Measurements from ENCODE around the gene MAN1A1.

The MAN1A1 gene

DNA sequence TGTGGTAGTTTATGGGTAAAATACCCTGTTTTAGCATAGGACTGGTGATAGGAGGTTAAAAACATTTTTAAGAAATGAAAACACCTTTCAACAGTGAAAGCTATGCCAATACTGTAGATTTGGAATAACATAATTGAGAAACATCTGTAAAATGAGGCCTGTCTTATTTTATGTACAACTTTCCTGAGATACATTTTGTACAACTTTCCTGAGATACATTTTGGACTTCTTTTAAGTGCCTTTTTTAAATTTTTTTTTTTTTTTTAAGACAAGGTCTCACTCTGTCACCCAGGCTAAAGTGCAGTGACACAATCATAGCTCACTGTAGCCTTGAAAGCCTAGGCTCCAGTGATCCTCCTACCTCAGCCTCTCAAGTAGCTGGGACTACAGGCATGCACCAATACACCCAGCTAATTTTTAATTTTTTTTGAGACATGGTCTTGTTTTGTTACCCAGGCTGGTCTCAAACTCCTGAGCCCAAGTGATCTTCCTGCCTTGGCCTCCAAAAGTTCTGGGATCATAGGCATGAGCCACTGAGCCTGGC, 84.6 kb downstream of the MAN1A1 start:
- DNase-seq: no peak

DNA sequence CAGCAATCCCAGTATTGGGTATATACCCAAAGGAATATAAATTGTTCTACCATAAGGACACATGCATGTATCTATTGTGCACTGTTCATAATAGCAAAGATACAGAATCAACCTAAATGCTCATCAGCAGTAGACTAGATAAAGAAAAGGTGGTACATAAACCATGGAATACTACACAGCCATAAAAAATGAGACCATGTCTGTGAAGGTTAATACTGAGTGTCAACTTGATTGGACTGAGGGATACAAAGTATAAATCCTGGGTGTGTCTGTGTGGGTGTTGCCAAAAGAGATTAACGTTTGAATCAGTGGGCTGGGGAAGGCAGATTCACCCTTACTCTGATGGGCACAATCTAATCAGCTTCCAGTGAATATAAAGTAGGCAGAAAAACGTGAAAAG, 86.9 kb downstream of the MAN1A1 start:
- no peak for DNase-seq

DNA sequence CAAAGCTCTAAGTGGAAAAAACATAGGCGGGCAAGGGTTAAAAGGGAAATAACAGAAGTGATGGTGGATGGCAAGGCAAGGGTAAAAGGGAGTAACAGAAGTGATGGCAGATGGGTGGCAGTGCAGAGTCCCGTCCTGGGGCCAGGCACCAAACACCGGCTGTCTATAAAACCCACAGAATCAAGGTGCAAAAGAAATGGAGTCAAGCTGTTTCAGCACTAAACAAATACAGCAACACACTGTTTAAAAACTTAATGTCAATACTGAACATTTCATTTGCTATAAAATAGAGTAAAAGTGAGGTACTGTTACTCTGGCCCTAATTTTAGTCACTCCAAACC, 87.6 kb downstream of the MAN1A1 start:
- DNase-seq: no peak

DNA sequence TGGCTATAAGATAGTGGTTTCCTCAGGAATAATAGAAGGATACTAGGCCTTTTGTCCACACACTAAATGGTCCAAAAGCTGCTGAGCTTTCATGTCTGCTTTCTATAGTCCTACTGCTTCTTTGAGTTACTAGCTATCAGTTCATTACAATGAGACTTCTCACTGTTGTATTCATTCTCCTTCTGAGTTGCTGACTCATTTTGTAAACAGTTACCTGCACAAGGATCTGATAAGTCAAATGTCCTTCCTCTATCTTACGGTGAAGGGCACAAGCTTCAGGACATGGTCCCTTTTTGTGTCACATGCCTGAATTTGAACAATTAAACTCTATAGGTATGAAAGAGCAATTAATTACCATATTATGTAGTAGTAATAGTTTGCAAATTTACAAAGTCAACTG, 90.5 kb downstream of the MAN1A1 start:
- DNase-seq: no peak

DNA sequence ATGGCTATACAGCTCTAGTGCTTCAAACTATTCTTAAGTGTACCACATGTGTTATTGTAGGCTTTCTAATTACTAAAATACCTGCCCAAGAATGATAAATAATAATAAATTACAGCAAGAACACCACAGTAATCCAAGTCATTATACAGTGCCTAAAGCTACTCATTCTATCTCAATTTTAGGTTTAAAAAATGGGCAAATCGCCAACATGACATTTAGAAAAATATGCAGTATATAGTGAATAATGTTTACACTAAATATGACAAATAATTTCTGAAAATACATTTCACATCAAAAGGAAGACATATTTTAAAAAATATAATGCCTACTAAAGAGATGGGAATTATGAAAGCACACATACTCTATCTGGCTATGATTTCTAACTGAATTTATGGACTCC, 91.8 kb downstream of the MAN1A1 start:
- no peak for DNase-seq

DNA sequence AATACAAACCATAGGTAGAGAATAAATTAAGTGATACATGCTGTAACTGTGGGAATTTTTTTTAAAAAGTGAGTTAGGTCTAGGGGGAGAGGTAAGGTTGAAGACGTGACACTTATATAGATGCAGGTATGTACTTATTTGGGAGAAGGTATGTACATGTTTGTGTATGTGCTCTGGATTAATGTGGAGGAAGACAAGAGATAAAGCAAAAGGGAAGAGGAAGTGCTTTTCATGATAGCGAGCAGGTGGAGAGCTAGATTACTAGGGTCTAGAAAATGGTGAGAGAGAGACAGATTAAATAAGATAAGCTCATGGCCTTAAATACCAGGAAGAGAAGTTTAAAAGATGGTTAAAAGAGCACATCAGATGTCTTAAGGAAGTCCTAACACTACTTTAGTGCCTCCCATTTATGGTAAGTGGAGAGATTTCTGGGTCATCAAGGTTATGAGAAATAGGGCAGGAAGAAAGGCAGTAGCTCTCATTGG, 92.5 kb downstream of the MAN1A1 start:
- DNase-seq: no peak

DNA sequence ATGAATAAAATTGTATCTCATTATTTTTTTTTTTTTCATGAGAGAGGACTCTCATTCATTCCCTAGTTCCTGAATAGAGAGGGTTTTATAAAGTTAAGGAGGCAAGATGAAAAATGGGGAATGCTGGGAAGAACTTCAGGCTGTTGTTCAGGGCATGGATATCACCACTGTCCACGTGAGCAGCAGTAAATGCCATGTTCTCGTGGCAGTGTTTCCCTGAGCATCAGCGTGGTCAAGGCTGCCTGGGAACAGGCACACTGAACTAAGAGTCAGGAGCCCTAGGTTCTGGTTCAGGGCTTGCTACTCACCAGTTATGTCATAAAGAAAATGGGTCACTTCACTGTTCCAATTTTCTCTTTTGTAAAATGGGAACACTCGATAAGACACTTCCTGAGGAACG, 93.2 kb downstream of the MAN1A1 start:
- DNase-seq: no peak

DNA sequence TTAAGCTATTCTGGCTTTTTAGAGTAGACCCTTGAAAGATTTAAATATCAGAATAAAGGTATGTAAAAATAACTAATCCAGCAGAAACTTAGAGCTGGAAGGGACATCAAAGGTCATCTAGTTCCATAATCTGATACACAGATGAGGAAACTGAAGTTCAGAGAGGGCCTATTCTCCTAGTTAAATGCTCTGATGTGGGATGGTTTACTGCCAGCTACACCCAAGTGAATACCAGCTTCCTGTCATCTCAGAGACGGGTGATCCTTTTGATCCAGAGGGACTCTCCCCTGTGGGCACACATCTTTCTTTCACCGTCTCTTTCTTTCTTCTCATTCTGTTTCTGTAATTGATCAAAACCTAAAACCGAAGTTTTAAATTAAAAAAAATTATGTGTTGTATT, 94.1 kb downstream of the MAN1A1 start:
- no peak for DNase-seq

DNA sequence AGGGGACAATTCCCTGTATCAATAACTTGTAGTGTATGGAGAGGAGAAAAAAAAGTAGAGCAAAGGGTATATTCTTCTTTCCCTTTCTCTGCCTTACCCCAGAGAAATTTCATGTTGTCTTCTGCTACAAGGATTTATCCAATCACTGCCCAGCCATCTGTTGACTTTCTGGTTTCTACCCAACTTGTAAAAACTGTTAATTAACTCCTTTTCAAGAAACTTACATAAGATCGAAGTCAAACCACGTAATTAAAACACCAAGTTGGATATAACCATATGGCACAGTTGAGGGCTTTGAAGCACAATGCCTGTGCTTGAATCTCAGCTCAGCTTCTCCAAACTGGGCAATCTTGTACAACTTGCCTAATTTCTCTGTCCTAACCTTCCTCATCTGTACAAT, 99.5 kb downstream of the MAN1A1 start:
- no peak for DNase-seq

DNA sequence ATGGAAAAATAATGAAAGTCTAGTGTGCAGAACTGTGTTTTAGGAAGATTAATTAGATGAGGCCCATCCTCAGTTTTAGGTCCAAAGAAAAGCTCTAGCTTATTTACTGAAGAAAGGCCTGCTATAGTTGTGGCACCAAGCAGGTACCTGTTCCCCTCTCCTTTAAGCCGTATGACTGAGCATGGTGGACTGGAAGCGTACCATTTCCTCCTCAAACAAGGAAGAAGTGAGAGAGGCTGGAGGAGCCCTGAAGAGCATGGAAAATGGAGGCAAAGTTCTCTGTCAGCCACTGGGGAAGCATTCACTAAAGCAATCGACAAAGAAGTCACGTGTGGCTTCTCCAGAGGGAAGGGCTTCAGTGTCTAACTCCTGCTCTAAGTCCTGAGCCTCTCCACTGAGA, 100.2 kb downstream of the MAN1A1 start:
- DNase-seq: no peak

DNA sequence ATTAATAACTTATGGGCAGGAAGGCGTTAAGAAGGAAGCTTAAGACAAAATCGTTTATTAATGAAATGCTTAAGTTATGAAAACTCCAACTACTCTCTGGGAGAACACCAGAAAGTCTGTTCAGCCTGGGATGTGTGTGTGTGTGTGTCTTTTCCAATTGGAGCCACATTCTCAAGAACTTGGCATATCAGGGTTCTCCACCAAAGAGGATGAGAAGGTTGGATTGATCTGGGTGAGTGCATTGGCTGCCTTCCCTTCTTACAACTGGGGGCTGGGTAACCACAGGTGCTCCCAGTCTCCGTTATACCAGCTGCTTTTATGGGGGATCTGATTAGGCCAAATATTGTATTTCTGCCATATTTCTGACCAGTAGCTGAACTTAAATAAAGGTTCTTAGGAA, 102.1 kb downstream of the MAN1A1 start:
- DNase-seq: no peak

DNA sequence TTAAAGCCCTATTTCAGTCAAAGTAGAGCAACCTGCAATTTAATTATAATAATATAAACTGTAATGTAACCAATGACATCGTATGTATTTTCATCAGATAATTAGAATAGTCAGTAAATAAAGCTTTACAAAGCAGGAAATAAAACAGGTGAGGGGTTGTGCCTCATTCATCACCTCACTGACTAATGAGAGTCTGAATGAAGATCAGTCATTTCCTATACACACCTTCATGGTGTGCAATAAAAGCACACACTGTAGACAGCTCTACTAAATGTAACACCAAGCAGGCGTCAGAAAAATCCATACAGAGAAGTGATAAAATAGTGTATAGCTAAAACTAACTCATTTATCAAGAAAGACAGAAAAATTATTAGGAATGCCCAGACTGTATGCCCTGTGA, 105.9 kb downstream of the MAN1A1 start:
- no peak for DNase-seq

DNA sequence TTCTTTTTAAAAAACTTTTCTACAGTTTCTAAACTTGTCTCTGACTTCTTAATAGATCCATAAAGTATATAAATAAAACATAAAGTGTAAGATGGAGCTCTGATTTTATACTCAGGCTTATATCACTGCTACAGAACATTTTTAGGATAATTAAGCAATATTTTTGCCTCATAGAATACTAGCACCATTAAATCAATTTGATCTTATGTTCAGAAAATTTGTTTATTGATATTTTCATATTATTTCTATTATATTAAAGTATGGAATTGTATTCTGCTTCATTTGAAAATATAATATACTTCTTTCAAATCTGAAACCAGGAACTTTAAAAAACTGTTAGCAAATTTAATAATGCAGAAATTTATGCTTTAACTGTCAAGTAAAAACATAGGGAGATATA, 106.5 kb downstream of the MAN1A1 start:
- no peak for DNase-seq

DNA sequence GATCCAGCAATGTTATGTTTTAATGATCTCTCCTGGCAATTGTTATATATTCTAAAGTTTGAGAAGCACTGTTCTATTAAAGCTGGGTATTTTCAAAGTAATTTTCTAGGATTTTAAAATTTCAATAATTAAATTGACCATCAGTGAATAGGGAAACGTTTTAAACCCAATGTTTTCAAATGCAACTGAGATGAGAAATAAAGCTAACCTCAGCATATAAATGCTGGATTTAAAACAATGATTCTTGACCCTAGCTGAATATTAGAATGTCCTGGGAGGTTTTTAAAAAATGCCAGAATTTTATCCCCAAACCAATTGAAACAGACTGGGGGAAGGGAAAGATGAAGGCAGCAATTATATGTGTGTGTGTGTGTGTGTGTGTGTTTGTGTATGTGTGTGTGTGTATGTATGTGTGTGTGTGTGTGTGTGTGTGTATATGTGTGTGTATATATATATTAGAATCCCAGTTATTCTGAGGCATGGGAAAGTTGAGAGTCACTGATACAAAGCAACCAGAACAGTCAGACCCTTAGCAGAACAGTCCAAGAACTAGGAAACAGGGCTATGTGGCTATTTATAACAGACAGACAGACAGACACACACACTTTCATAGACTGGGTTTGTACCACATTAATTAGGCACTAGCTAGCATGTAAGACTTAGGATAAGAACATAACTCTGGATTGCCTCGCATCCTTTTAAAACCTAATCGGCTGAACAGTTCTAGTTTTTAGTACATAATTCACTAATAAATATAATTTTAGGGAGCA, 107.8 kb downstream of the MAN1A1 start:
- no peak for DNase-seq

DNA sequence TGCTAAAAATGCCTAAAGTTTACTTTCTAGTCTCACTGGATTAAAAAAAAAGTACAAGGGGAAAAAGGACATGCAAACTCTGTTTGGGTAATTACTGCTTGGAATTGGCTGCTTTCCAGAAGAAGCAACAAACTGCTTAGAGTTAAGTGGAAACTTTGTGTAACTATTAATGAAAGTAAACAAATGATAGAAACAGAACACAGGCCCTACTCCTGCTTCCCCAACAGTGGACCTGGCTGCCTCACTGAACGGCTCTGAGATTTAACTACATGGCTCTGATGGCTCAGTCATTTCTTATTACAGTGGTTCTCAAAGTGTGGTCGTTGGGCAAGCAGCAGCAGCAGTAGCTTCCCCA, 108.5 kb downstream of the MAN1A1 start:
- DNase-seq: no peak

DNA sequence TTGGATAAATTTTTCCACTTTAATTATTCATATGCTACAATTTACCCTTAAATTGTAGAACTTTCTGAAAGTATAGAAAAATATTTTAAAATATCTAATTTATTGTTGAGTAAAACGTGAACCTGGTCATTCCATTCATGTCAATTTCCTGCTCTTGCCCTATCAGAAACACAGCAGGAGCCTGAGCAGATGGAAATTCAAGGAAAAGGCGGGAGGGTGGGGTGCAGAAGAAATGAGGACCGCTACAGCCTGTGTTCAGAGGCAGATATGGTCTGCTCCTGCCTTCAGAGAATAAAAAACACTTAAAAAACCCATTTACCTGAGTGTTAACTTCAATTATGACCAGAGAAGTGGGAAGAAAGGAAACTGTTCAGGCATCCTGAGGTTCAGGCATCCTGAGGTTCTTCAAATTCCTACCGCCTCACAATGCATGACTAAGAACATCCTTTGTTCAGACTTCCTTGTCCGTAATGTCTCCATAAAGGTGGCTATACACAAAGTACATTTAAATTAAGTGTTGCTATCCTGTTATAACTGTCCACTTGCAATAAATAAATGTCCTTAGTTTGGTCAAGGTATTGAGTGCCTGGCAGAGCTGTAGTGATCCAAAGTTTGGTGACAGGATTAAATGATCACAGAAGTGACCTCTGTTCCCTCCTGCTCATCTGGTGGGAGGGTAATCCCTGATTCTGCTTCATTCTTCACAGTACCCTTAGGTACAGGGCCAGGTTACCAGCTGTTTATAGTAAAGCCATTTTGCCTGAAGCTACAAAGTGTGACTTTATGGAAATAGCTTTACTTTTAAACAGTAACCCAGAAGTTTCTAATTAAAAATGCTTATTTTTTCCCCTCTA, 109.1 kb downstream of the MAN1A1 start:
- DNase-seq: no peak

DNA sequence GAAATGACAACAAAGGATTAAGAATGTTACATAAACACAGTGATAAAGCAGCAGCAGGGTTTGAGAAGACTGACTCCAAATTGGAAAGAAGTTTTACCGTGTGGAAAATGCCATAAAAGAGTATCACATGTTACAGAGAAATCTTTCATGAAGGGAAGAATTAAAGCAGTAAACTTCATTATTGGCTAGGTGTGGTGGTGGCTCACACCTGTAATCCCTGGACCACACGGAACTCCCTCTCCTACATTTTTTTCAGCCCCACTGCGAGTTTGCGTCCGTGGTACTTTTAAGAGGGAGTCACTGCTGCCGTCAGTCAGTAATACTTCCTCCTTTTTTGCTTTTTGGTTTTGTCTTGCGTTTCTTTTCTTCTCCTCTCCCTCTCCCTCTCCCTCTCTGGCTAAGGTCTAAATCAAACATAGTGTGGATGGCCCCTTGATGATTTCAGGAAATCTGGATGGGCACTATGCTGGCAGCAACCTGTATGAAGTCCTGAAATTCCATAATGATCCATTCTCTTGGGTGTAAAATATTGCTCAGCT, 112.3 kb downstream of the MAN1A1 start:
- no peak for DNase-seq

DNA sequence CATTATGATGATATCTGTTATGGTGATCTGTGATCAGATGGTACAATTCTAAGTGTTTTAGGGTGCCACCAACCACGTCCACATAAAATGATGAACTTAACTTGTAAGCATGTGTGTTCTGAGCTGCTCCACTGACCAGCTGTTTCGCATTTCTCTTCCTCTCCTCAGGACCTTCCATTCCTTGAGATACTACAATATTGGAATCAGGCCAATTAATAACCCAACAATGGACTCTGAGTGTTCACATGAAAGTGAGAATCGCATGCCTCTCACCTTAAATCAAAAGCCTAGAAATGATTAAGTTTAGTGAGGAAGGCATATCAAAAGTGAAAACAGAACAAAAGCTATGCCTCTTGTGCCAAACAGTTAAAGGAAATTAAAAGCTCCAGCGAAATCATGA, 114.6 kb downstream of the MAN1A1 start:
- no peak for DNase-seq

DNA sequence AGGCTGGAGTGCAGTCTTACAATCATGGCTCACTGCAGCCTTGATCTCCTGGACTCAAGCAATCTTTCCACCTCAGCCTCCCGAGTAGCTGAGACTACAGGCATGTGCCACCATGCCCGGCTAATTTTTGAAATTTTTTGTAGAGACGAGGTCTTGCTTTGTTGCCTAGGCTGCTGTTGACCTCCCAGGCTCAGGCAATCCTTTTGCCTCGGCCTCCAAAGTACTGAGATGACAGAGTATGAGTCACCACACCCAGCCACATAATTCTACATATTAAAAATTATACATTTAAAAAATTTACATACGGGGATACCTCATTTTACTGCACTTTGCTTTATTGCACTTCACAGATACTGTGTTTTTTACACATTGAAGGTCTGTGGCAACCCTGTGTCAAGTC, 115.1 kb downstream of the MAN1A1 start:
- DNase-seq: no peak

DNA sequence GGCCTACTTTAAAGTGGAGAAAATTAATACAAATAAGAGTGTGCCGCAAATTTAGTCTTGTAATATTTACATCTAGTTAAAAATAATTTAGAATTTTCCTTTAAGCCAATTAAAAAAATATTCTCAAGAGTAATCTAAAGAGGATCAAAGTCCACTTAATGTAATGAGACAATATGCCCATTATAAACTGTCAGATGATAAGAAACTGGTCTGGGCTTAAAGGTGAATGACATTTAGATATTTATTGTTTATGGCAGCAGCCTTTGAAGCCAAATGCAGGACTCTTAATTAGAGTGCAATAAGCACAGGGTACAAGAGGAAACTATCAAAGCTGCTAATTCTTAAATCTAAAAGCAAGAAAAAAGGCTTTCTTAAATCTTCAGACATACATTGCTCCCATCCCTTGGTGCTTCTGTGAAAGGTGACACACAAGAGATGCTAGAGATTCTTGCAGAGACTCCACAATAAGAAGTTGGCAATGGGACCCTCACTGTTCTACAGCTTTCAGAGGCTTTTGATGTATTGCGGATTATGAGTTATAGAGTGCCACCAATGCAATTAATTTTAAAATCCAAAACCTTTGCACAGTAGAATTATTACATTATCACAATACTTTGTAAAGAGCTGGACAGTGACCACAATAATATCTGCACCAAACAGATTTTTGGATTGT, 116.1 kb downstream of the MAN1A1 start:
- no peak for DNase-seq

DNA sequence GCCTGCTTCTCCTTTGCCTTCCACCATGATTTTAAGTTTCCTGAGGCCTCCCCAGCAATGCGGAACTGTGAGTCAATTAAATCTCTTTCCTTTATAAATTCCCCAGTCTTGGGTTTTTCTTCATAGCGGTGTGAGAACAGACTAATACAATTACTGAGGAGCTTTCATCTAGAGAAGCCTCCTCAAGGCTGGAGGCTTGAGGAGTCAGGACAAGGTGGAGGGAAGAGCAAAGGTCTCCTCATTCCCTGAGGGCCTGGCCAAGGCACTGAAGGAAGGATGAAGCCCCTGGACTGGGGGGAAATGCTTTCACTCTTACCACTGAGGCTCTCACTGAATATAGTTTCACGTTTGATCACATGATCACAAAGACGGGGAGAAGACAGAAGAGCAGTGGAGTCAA, 118.2 kb downstream of the MAN1A1 start:
- DNase-seq: no peak

DNA sequence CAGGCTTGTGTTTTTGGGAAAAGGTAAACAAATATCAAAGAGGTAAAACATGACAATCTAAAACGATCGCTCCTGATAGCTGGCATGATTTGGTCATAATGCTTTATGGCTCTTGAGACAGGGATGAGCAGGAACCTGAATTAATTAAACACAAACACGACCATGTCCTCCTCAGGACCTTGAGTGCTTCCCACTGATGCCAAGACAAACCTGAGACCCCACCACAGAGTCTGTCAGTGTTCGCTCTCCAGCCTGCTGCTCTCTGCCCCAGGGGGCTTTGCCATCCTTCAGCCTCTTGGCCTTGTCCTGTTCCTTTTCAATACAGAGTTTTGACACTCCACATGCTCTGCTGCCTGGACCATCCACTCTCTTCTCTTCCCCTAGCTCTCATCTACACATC, 119.4 kb downstream of the MAN1A1 start:
- no peak for DNase-seq

DNA sequence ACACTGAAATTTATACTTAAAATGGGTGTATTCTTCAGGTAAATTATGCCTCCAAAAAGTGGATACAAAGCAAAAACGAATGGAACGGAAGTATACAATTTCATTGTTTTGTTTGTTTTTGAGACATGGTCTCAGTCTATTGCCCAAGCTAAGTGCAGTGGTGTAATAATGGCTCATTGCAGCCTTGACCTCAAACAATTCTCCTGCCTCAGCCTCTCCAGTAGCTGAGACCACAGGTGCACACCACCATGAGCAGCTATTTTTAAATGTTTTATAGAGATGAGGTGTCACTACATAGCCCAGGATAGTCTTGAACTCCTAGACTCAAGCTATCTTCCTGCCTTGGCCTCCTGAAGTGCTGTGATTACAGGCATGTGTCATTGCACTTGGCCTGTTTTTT, 122.2 kb downstream of the MAN1A1 start:
- no peak for DNase-seq
